GM18867 (cell line): Measurements from ENCODE around the gene PLPPR5.

Source experiments
- ATAC-seq: cut with Tn5 transposase; IDR thresholded peaks from one replicate; pipeline ENCODE4 v1.9.1; 2021; ENCODE audit warnings: mild to moderate bottlenecking, moderate library complexity; ENCODE audit not compliant: unreplicated experiment

PLPPR5 gene

DNA sequence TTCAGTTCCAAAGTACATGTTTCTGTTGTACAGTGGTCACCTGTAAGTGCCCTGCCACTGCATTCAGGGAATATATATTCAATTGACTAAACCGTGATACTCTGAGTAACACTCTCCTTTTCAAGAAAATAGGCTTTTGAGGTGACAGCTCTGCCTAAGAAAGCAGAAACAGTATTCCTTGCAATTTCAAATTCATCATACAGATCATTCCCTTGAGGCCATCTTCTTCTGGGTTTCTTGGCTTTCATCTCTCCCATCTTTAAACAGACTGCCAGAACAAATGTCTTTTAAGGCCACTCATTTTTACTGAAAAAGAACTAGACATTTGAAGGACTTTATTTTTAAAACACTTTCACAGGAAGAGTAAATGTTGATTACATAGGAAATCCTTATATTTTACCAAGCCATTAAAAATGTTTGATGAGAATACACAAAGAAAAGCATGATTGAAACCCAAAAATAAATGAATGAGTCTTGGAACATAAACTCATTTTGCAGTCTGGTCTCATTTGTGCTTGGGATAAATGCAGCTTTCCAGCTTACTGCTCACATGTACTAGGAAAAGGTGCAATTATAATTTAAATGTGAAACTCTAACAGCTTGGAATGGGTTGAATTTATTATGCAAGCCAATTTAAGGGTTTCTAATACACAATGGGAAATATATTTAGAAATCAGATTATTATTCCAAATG, 34.7 kb downstream of the PLPPR5 start:
- no peak for ATAC-seq

DNA sequence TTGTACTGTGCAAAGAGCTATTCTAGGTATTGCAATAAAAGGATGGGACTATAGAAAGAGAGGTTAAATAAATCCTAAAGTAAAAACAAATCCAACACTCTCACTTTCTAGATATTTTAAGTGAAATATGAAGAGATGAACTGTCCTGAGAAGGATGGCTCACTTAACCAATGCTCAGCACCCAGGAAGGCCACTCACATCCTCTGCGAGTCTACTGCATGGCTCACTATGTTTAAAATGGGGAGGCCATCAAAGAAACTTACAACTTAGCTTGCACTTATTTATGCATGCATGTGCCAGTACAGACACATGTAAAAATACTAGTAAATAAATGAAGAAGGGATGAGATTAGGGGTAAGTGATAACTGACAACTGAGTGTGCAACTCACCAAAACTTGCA, 37.5 kb downstream of the PLPPR5 start:
- no peak for ATAC-seq

DNA sequence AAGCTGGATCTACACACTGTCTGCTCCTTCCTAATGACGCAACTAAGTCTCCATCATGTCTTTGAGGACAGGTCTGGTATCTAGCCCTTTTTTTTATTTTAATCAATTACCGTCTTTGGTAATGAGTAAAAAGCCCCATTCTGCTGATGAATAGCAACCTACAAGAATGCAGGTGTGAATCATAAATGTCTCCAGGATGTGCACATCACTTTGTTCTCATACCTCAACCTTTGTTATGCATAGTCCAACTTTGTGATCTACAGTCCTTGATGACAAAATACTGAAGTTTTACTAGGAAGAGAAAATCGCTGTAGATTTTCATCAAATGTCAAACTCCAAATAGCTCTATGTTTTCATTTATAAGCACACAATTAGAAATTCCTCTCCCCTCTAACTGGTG, 39.3 kb downstream of the PLPPR5 start:
- ATAC-seq = no peak

DNA sequence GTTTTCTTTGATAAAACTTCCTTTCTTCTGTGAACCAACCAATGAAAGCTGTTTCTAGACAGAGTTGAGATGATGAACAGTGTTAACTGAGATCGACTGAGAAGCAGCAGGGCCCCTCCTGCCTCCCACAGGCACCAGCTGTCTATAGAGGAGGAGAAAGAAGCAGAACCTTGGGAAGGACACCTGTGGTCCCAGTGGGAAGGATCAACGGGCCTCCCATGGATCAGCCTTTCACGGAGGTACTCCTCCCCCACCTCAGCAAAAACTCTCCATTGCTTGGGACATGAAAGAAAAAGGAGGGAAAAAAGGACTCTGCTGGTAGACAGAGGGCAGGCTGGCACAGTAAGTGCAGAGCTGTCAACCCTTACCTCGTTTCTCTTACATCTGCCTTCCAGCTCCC, 40.5 kb downstream of the PLPPR5 start:
- no peak for ATAC-seq

DNA sequence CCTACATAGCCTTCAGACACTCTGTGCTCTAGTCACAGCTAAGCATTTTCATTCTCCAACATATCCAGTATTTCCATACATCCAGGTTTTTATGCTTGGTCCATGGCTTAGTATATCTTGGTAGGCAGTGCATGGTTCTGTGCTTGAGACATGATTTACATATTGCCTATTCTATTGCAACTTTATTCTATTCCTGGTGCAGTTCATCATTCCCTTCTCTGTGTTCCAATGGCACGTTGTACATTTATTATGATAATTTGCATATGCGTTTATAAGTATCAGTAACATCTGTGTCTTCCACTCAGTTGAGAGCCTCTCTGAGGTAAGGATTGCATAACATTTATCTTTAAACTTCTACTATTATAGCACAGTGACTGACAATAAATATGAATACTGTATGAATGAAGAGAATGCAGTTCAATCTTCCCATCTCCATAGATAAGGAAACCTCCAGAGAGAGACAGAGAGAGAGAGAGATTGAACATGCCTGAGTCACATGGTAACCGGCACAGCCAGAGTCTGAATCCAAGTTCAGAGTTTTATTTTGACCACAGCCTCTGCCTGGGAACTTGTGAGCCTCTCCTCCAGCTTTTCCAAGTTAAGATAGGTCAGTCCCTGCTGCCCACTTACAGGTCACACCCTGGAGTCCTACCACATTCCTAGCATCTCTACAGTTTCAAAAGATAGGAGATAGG, 41.5 kb downstream of the PLPPR5 start:
- no peak for ATAC-seq

DNA sequence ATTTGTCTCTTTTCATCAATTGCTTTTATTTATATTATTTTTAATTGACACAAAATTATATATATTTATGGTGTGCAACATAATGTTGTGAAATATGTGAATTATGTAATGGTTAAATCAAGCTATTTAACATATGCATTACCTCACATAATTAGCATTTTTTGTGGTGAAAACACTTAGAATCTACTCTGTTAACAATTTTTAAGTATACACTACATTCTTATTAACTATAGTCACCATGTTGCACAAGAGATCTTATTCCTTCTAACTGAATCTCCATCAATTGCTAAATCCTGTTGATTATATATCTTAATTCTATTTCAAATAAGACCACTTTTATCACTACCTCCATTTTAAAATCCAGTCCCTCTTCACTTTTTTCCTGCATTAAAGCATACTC, 42.5 kb downstream of the PLPPR5 start:
- no peak for ATAC-seq

DNA sequence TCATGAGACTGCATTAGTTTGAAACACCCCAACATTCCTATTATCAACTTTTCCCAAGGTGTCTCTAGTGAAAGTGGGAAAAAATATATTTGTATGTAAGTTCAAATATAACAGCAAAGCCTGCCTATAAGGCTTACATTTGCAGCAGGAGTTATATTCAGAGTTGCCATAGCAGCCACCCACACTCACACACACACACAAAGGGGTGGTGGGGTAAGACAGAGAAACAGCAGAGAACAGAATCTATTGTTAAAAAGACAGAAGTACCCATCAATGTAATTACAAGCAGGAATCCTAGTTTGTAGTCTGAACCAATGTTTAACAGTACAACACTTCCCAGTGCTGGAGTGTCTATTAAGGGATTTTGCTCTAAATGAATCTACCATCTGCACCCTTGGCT, 55.0 kb downstream of the PLPPR5 start:
- no peak for ATAC-seq

DNA sequence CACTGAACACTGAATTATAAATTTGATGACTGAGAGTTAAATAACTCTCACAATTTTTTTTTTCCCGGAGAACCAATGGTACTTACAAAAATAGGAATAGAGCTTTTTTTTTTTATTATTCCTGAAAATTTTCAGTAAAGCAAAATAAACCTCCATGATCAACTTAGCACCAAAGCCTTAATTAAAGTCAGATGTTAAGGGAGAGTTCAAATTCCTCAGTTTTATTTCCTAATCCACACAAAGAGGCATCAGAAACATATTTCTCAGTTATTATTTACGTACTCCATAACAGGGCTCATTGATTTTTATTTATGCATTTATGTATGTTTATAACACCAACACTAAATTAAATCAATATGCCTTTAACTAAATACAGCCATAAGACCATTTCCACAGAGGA, 55.5 kb downstream of the PLPPR5 start:
- no peak for ATAC-seq

DNA sequence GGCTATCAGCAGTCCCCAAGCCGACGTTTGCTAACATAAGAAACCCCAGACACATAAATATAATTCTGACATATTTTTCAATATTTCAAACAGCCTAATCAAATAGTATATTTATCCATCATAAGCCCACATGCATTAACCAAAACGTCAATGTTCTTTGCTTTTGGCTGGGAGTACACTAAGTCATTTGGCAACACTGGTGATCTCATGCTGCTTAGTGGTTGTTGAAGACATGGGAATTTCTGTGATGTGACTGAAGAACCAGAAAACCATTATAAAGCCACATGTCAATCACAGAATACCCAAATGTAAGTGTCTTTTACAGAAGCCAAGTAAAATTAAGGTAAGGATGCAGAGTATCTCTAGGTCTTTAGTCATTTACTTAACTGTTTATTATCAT, 57.6 kb downstream of the PLPPR5 start:
- no peak for ATAC-seq

DNA sequence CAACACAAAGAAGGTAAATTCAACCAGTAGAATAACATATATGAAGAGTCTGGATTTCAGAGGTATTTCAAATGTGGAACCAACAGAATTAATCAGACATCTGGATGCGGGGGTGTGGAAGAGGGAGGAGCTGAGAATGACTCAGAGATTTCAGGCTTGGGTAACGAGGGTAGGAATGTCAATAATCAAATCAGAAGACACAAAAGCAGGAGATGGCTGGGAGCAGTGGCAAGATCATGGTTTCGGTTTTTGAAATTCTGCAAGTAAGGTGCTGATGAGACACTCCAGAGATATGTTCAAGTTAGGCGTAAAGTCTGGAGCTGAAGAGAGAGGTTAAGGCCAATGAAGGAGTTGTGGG, 64.0 kb downstream of the PLPPR5 start:
- no peak for ATAC-seq

DNA sequence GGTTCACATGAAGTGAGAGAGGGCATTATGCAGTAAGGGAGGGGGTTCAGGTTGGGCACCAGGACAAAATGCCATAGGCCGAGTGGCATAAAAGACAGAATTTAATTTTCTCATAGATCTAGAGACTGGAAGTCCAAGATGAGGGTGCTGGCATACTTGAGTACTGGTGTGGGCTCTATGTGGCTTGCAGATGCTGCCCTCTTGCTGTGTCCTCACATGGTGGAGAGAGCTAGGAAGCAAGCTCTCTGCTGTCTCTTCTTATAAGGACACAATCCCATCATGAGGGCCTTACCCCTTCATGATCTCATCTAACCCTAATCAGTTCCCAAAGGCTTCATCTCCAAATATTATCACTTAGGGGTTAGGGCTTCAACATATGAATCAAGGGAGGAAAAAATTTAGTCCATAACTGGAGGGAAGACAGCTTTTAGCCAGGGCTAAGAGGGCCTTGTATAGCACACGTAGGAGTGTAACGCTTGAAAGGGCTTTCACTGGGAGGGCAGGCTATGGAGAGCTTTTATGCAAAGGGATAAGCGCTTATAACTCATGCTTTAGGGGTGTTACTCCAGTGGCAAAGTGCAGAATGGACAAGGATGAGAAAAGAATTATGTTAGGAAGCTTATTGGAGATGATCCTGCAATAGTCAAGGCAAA, 64.5 kb downstream of the PLPPR5 start:
- ATAC-seq = no peak

DNA sequence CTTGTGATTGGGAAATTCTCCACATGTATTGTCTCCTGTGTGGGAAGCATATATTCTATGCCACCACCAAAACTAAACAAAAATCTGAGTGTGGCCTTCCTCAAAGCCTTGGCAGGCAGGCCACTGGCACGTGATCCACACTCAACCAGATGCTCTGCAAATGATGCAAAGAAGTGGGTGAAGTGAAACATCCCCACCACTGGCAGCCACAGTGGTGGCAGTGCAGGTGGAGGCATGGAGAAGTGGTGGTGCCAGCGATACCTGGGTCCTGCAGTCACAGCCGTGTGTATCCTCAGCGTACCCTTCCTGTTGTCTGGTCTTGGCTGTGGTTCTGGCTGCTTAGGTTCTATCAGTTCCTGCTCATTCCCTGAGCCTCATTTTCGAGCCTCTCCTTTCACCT, 65.2 kb downstream of the PLPPR5 start:
- ATAC-seq = no peak

DNA sequence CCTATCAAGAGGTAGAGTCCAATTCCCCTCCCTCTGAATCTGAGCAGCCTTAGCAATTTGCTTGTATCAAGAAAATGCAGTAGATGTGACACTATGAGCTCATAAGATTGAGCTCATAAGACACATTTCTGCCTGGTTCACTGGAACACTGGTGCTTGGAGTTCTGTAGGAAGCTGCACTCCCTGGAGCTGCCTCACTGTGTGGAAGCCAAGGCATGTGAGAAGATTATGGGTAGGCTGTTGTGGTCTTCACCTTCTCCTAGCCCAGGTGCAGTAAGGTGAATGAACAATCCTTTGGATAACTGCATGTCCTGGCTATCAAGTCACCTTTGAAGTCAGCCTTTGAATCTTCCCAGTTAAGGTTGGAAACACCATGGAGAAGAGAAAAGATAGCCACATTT, 67.3 kb downstream of the PLPPR5 start:
- ATAC-seq = no peak

DNA sequence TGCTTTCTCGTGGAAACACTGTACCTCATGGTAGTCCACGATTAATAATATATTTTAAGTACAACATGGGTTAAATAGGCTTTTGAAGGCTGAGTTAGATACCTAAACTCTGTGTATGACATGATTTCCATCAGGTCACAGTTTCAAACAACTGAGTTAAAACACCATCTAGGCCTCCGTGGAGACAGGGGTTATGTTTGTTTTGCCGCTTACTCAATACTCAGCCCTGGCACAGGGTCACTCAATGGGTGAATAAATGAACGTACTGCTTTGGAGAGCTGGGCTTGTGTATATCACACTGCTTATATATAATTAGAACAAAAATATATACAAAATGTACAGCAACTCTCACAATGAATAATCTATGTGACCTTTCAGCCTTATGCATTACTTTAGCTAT, 72.5 kb downstream of the PLPPR5 start:
- no peak for ATAC-seq

DNA sequence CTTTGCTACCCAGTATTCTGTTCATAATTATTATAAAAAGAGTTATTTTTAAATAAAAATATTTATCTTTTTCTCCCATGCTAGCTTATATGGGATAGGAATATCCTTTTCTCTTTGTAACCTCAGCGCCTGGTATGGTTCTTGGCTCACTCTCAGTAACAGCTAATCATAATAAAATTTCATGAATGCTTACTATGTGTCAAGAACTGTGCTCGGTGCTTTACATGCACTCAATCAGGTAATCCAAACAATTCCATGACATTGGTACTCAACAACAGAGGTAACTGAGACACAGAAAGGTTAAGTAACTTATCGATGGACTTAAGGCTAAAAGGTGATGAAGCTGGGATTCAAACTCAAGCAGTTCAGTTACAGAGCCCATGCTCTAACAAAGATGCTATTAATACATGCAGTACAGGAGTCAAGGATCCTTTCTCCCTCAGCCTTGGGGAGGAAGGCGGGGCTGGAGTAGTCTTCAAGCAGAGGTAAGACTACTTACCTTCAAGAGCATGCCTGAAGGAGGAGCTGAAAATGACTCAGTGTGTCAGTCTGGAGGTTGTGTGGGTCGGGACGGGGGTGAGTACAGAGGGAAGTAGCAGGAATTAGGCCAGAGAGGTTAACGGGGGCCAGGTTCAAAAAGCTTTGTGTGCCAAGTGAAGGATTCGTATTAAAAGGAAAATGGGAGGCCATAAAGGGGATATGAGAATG, 73.4 kb downstream of the PLPPR5 start:
- ATAC-seq = no peak

DNA sequence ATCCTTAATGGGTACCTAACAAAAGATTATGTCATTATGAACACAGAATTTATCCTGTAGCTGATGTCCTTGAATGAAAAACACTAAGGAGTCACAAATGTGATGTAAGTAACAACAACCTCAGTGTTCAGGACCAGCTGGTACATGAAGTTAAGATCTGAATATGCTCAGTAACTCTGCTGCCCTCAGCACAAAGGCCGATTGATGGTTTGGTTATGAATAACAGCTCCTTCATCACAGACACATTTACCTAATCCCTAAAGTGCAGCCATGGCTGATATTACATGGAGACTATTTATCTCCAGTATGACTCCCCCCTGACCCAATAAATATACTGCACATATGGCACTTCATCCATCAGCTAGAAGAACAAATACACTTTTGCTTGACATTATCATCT, 75.2 kb downstream of the PLPPR5 start:
- no peak for ATAC-seq

DNA sequence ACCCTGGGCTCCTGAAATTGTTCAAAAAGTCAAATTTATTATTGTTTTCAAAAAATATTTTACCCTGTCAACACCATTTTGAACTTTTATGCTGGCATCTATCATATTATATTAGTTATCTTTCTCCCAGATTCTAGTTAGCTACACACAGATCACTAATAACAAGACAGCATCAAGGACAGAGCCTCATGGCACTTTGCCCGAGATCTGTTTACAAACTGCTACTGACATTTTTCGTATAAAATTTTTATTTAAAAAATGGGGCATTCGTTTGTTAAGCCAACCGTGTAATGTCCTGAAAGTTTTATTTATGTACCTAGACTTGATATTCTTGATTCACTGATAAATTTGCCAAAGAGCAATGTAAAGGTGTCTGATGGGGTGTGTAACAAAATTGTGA, 78.1 kb downstream of the PLPPR5 start:
- ATAC-seq = no peak

DNA sequence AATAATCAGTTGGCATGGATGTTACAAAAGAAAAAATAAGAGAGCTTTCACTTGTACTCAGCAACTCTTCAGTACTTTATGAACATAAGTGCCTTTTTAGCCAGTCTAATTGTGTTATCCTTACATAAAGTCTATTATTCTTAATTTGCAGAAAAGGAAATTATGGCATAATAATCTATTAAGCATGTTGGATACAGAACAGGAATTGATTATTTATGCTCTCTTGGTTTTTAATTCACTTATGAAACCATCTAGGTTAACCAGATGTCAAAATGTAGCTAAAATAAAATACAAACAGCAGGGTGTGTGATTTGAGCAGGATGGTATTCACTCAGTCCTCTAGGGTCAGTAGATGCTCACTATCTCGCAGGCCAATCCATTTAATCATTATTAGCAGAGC, 79.7 kb downstream of the PLPPR5 start:
- ATAC-seq = no peak

DNA sequence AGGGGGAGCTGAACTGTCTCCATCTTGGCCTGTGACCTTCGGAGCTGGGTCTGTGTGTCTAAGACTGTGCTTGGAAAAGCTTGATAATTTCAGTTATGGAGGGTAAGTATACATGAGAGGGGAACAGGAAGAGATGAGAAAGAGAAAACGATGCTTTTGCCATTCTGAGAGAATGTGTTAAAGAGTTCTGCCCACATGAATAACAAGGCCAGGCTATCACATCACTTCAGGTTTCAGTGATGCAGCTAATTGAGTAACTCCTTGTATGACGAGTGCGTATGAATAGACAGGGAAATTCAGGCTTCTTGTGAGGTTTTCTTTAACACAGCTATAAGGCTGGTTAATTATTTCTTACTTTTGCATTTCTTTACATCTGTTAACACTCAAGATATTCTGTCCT, 81.0 kb downstream of the PLPPR5 start:
- ATAC-seq = no peak

DNA sequence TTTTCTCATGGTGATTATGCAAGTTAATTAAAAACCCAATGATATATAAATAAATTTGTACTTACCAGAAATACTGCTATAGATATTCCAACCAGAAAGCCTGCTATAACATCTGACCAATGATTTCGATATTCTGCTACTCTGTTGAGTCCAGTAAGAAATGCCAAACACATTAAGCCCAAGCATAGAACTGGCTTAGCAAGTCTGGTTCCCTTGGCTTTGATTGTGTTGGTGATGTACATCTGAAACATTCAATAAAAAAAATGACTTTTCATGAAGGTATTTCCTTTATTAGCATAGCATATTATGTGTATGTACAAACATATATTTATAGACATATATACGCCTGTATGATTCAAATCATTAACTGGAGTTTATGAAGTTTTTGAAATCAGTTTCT, 82.8 kb downstream of the PLPPR5 start:
- ATAC-seq = no peak

DNA sequence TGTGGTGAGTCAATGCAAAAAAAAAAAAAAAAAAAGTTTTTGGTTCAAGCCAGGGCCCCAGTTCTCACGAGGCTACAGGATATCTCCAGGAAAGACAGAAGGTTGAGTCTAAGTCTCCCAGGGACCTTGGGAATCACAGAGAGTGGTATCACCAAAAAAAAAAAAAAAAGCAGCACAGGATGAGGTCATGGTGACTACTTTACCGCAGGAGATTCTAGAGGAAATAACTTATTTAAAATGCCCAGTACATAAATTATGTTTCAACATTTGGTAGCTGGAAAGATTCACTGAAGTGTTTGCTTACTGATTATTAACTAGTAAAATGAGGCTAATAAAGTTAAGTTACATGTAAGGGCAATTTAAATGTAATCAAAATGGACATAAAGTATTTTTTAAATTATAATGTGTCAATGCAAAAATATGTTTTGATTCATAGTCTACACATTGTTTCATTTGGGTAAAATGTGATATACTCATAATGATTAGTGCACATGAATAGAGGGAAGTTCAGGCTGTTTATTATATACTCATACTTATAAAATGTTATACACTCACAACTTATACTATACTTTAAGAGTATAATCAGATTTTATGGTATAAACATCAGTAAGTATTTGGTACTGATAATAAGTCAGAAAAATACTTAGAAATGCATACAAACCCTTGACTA, 84.1 kb downstream of the PLPPR5 start:
- ATAC-seq = no peak
